ENCODE results near the gene GGT7.
A peak's percentile ranks its signal among the peaks of the same experiment; 100 is the strongest.

The GGT7 gene

GRCh38 chr20:34875642-34876405 lies 3.2 kb upstream of the GGT7 start:
- peaks cover 26% of the 10 kb centered on the region for H3K36me3 ChIP-seq (ENCODE audit: low read depth)
- H3K4me3 ChIP-seq (ENCODE audit: severe bottlenecking) = peak overlapping the region; percentile 2
- DNase-seq (ENCODE audit: low spot score) (peak; percentile 100), ATAC-seq (ENCODE audit: low read depth) (peak; percentile 88)
- no peaks in the 10 kb centered on the region for H3K27me3 ChIP-seq (ENCODE audit: insufficient read depth, poor library complexity, severe bottlenecking)
- peak; percentile 78 for TF ChIP-seq CTCF (IDR thresholded peaks at IDR 0.05; ENCODE audit: poor library complexity, severe bottlenecking)
- no peaks in the 10 kb centered on the region for H3K9me3 ChIP-seq (ENCODE audit: severe bottlenecking)
- H3K4me1 ChIP-seq (ENCODE audit: insufficient read depth, poor library complexity, severe bottlenecking) = peaks cover 38% of the 10 kb centered on the region
- H3K27ac ChIP-seq (ENCODE audit: poor library complexity, severe bottlenecking) = peak overlapping the region; percentile 68

GRCh38 chr20:34874094-34874654 lies 1.5 kb upstream of the GGT7 start:
- peak; percentile 90 for DNase-seq (ENCODE audit: low spot score)
- Histone ChIP-seq H3K27ac (ENCODE audit: poor library complexity, severe bottlenecking) (peak overlapping the region; percentile 68), H3K36me3 (ENCODE audit: low read depth) (peaks cover 10% of the 10 kb centered on the region)

GRCh38 chr20:34873583-34874093 lies 982 bp upstream of the GGT7 start:
- Histone ChIP-seq H3K4me1 (ENCODE audit: insufficient read depth, poor library complexity, severe bottlenecking) (peaks cover 29% of the 10 kb centered on the region), H3K36me3 (ENCODE audit: low read depth) (peaks cover 7% of the 10 kb centered on the region), H3K27me3 (ENCODE audit: insufficient read depth, poor library complexity, severe bottlenecking) (no peaks in the 10 kb centered on the region), H3K9me3 (ENCODE audit: severe bottlenecking) (no peaks in the 10 kb centered on the region), H3K4me3 (ENCODE audit: severe bottlenecking) (no peak overlapping the region), H3K27ac (ENCODE audit: poor library complexity, severe bottlenecking) (no peak overlapping the region)
- TF ChIP-seq CTCF (IDR thresholded peaks at IDR 0.05; ENCODE audit: poor library complexity, severe bottlenecking) = no peak
- ATAC-seq (ENCODE audit: low read depth) = no peak
- DNase-seq (ENCODE audit: low spot score) = no peak

More at GRCh38 chr20:34874094-34874654, 1.5 kb upstream of the GGT7 start:
- TF ChIP-seq CTCF (IDR thresholded peaks at IDR 0.05; ENCODE audit: poor library complexity, severe bottlenecking) = peak; percentile 100
- Histone ChIP-seq H3K4me3 (ENCODE audit: severe bottlenecking) (no peak overlapping the region), H3K27me3 (ENCODE audit: insufficient read depth, poor library complexity, severe bottlenecking) (no peaks in the 10 kb centered on the region), H3K9me3 (ENCODE audit: severe bottlenecking) (no peaks in the 10 kb centered on the region), H3K4me1 (ENCODE audit: insufficient read depth, poor library complexity, severe bottlenecking) (peaks cover 29% of the 10 kb centered on the region)
- ATAC-seq (ENCODE audit: low read depth) = peak; percentile 50

GRCh38 chr20:34871966-34872621 lies 562 bp downstream of the GGT7 start:
- ATAC-seq (ENCODE audit: low read depth) = no peak
- H3K9me3 ChIP-seq (ENCODE audit: severe bottlenecking) = no peaks in the 10 kb centered on the region
- no peak for TF ChIP-seq CTCF (IDR thresholded peaks at IDR 0.05; ENCODE audit: poor library complexity, severe bottlenecking)
- H3K36me3 ChIP-seq (ENCODE audit: low read depth) = no peaks in the 10 kb centered on the region
- no peak overlapping the region for H3K27ac ChIP-seq (ENCODE audit: poor library complexity, severe bottlenecking)
- no peaks in the 10 kb centered on the region for H3K27me3 ChIP-seq (ENCODE audit: insufficient read depth, poor library complexity, severe bottlenecking)
- peaks cover 22% of the 10 kb centered on the region for H3K4me1 ChIP-seq (ENCODE audit: insufficient read depth, poor library complexity, severe bottlenecking)
- DNase-seq (ENCODE audit: low spot score) = no peak
- peak overlapping the region; percentile 41 for H3K4me3 ChIP-seq (ENCODE audit: severe bottlenecking)

All from RWPE2 (cell line).